HepG2 (cell line): ENCODE measurements around the gene HTR1E. TPM values are rescaled to one million over a fixed set of nuclear protein-coding genes. Genes with fewer than 3 reads are reported as not detected.

Experiments used
- ATAC-seq: fragments of 200-7000 bp; cut with Tn5 transposase; 3 replicates; pipeline ENCODE4 v1.9.1; 2020; ENCODE audit warnings: mild to moderate bottlenecking, moderate library complexity
- Bru-seq: library from RNA; stranded (reverse); fragments of 400-500 nt; gene quantifications from one replicate; lab custom pipeline; 2021; lab: Mats Ljungman, UMichigan
- BruChase-seq, 2 experiments: library from RNA; stranded (reverse); fragments of 400-500 nt; gene quantifications; one replicate each; lab custom pipeline; 2021; lab: Mats Ljungman, UMichigan
- BruUV-seq: library from RNA; stranded (reverse); fragments of 400-500 nt; replicated peaks from 2 replicates; lab custom pipeline; 2021; lab: Mats Ljungman, UMichigan
- CTCF ChIA-PET: fragments of 300-600 bp; formaldehyde crosslinking; extraction: SDS; loops from one replicate; lab custom pipeline; 2021; ENCODE audit warnings: low total read pairs, inconsistent platforms, low intra/inter-chr PET ratio; lab: Yijun Ruan, JAX
- POLR2A ChIA-PET: fragments of 350-600 bp; sonication (Branson Sonifier 250); formaldehyde crosslinking; loops from one replicate; lab custom pipeline; 2020; ENCODE audit warnings: antibody characterized with exemption, inconsistent platforms; lab: Yijun Ruan, JAX
- DNase-seq: peaks from one replicate; pipeline ENCODE4 v3.0.0-alpha.2; 2015; ENCODE audit warnings: low spot score
- FAIRE-seq: peaks from 3 replicates; lab custom pipeline; 2011; peaks lifted over from hg19 to GRCh38; lab: Jason Lieb, UNC
- H2AFZ ChIP-seq: one replicate; pipeline ENCODE4 v1.6.1; 2011; ENCODE audit warnings: low read length, inconsistent platforms
- H3K27ac ChIP-seq: fragments of 300-600 bp; 3 replicates; pipeline ENCODE4 v1.8.0; 2011; ENCODE audit warnings: mixed run types, mild to moderate bottlenecking, mixed read lengths, low read length, inconsistent platforms; ENCODE audit not compliant: insufficient read depth; ENCODE audit errors: extremely low read length
- H3K27me3 ChIP-seq, 2 experiments: fragments of 200-600 bp in 1 of 2; 2 replicates in 1 of 2; 3 replicates in 1 of 2; pipeline versions ENCODE4 v1.6.0 to v1.8.0; 2011; ENCODE audit warnings: low read length in 2 of 2, mild to moderate bottlenecking in 2 of 2, moderate library complexity in 2 of 2, inconsistent platforms in 1 of 2; ENCODE audit not compliant: insufficient read depth in 2 of 2, control insufficient read depth in 1 of 2
- H3K36me3 ChIP-seq, 2 experiments: fragments of 200-600 bp in 1 of 2; replicated peaks in 1 of 2; 2 replicates in 1 of 2; 3 replicates in 1 of 2; pipeline versions ENCODE4 v1.5.1 to v1.8.0; 2011; ENCODE audit warnings: low read length in 2 of 2, inconsistent platforms in 1 of 2; ENCODE audit not compliant: insufficient read depth in 2 of 2, control insufficient read depth in 1 of 2
- H3K4me1 ChIP-seq: 2 replicates; pipeline ENCODE4 v1.5.1; 2012; ENCODE audit warnings: low read length, inconsistent platforms; ENCODE audit not compliant: insufficient read depth
- H3K4me2 ChIP-seq: 2 replicates; pipeline ENCODE4 v1.6.0; 2011; ENCODE audit warnings: low read depth, low read length, inconsistent platforms
- H3K4me3 ChIP-seq, 3 experiments: fragments of 200-600 bp in 1 of 3; sonication (generic), shearing (Covaris generic) in 1 of 3; replicated peaks in 1 of 3; 2 replicates each; pipeline ENCODE4 v1.5.1; 2011 to 2016; ENCODE audit warnings: low read length in 3 of 3, inconsistent platforms in 2 of 3, low read depth in 2 of 3, mild to moderate bottlenecking in 2 of 3, control low read depth in 1 of 3, mixed read lengths in 1 of 3; ENCODE audit not compliant: insufficient read depth in 1 of 3
- H3K79me2 ChIP-seq: one replicate; pipeline ENCODE4 v1.6.1; 2011; ENCODE audit warnings: low read length, inconsistent platforms; ENCODE audit not compliant: insufficient read depth
- H3K9ac ChIP-seq: 2 replicates; pipeline ENCODE4 v1.6.0; 2011; ENCODE audit warnings: mild to moderate bottlenecking, low read depth, low read length, inconsistent platforms; ENCODE audit not compliant: insufficient read depth
- H3K9me3 ChIP-seq: 2 replicates; pipeline ENCODE4 v1.5.1; 2012; ENCODE audit warnings: mild to moderate bottlenecking, low read length
- H4K20me1 ChIP-seq: 2 replicates; pipeline ENCODE4 v1.6.0; 2011; ENCODE audit warnings: inconsistent platforms, mild to moderate bottlenecking, low read length, moderate library complexity; ENCODE audit not compliant: insufficient read depth
- AHDC1 ChIP-seq: sonication (generic); formaldehyde crosslinking; IDR thresholded peaks from 2 replicates; pipeline ENCODE4 v1.5.1; 2020; ENCODE audit warnings: mild to moderate bottlenecking, missing genetic modification reagents, borderline replicate concordance
- HNF4A ChIP-seq: sonication (generic); formaldehyde crosslinking; IDR thresholded peaks from 2 replicates; pipeline ENCODE4 v1.4.0; 2020; ENCODE audit warnings: missing genetic modification reagents
- MYPOP ChIP-seq: sonication (generic); formaldehyde crosslinking; IDR thresholded peaks from 2 replicates; pipeline ENCODE4 v1.8.1; 2023; ENCODE audit warnings: mild to moderate bottlenecking, moderate library complexity, missing genetic modification reagents
- RAD21 ChIP-seq: fragments of 450-650 bp; formaldehyde crosslinking; IDR thresholded peaks from 2 replicates; pipeline ENCODE4 v1.5.0; 2020; ENCODE audit warnings: mild to moderate bottlenecking
- TBX2 ChIP-seq: sonication (generic); formaldehyde crosslinking; IDR thresholded peaks from 2 replicates; pipeline ENCODE4 v1.5.0; 2020; ENCODE audit warnings: missing genetic modification reagents, mild to moderate bottlenecking, borderline replicate concordance
- ZNF317 ChIP-seq: sonication (generic); formaldehyde crosslinking; IDR thresholded peaks from 2 replicates; pipeline ENCODE4 v1.5.0; 2020; ENCODE audit warnings: mild to moderate bottlenecking, missing genetic modification reagents
- ZNF574 ChIP-seq: sonication (generic); formaldehyde crosslinking; IDR thresholded peaks from 2 replicates; pipeline ENCODE4 v1.4.0; 2020; ENCODE audit warnings: missing genetic modification reagents
- WGBS: methylation state at CpG from one replicate; pipeline ENCODE4 v1.1.6; 2017; ENCODE audit warnings: low lambda C conversion rate; 5-methylcytosine and 5-hydroxymethylcytosine counted together
- in situ Hi-C: cut with HindIII; loops from 2 replicates; pipeline ENCODE4 v1.10.0; 2017; ENCODE audit warnings: low pct_unique_long_range_greater_than_20kb; ENCODE audit not compliant: extremely low pct_ligation_motif_present
- intact Hi-C: fragments of 100-400 bp; cut with micrococcal nuclease; formaldehyde crosslinking; loops from one replicate; pipeline ENCODE4 v1.10.0; 2022; ENCODE audit not compliant: unreplicated experiment
- long read RNA-seq, 2 experiments: library from RNA in 1 of 2; library from polyadenylated mRNA in 1 of 2; stranded (forward) in 1 of 2; unstranded in 1 of 2; transcript quantifications; one replicate each; pipeline ENCODE4 v2.0.0, GENCODE V29; 2019 to 2022
- polyA minus RNA-seq, 3 experiments: library from RNA; depleted of rRNA, polyadenylated mRNA; stranded (reverse); fragments of >200 nt; gene quantifications; 2 replicates each; pipeline ENCODE4 v1.2.3, GENCODE V29; 2011; ENCODE audit warnings: low replicate concordance in 1 of 3
- polyA plus RNA-seq, 8 experiments: library from polyadenylated mRNA; depleted of rRNA in 3 of 8; stranded (reverse) in 7 of 8; unstranded in 1 of 8; fragments of >200 nt; fragmentation: Illumina TruSeq in 4 of 8; extraction: Trizol in 4 of 8; gene quantifications; 2 replicates each; pipeline versions ENCODE4 v1.2.1 to v1.2.3, GENCODE V29; 2011 to 2016; ENCODE audit warnings: low read depth in 4 of 8, missing spikeins in 1 of 8, mixed read lengths in 1 of 8; ENCODE audit not compliant: insufficient read depth in 1 of 8
- total RNA-seq, 5 experiments: library from RNA; depleted of rRNA; stranded (reverse); fragments of >200 nt; fragmentation: Illumina TruSeq; extraction: Trizol; gene quantifications; 2 replicates each; pipeline ENCODE4 v1.2.3, GENCODE V29; 2016; ENCODE audit warnings: low read depth in 1 of 5

HTR1E gene
- total RNA-seq (2016; rRNA removed; fragmentation: Illumina TruSeq; extraction: Trizol) (not detected in 2 replicates), polyA plus RNA-seq (2011; rRNA removed) (not detected in 2 replicates), polyA minus RNA-seq (2011; rRNA and poly(A)+ RNA removed; ENCODE audit: low replicate concordance) (not detected in 2 replicates), Bru-seq, nascent RNA (percentile 10 among the genes with signal in this experiment), BruChase-seq, experiment 1, labeled RNA remaining after a 6-hour chase (not detected), BruChase-seq, experiment 2, labeled RNA remaining after a 2-hour chase (percentile 9 among the genes with signal in this experiment)
- not detected in 2 replicates for total RNA-seq (2016; cell fraction: cytosol; rRNA removed; fragmentation: Illumina TruSeq; extraction: Trizol; ENCODE audit: low read depth)
- not detected in 2 replicates for total RNA-seq (2016; cell fraction: insoluble cytoplasmic fraction; rRNA removed; fragmentation: Illumina TruSeq; extraction: Trizol)
- total RNA-seq (2016; cell fraction: membrane; rRNA removed; fragmentation: Illumina TruSeq; extraction: Trizol) = not detected in 2 replicates
- not detected in 2 replicates for total RNA-seq (2016; cell fraction: nucleus; rRNA removed; fragmentation: Illumina TruSeq; extraction: Trizol)
- polyA plus RNA-seq (2011; cell fraction: cytosol; rRNA removed) = not detected in 2 replicates
- not detected in 2 replicates for polyA plus RNA-seq (2011; cell fraction: nucleus; rRNA removed)
- not detected in 2 replicates for polyA plus RNA-seq (2012)
- not detected in 2 replicates for polyA plus RNA-seq (2016; cell fraction: cytosol; fragmentation: Illumina TruSeq; extraction: Trizol; ENCODE audit: low read depth)
- not detected in 2 replicates for polyA plus RNA-seq (2016; cell fraction: insoluble cytoplasmic fraction; fragmentation: Illumina TruSeq; extraction: Trizol; ENCODE audit: low read depth)
- not detected in 2 replicates for polyA plus RNA-seq (2016; cell fraction: membrane; fragmentation: Illumina TruSeq; extraction: Trizol; ENCODE audit: low read depth)
- not detected in 2 replicates for polyA plus RNA-seq (2016; cell fraction: nucleus; fragmentation: Illumina TruSeq; extraction: Trizol; ENCODE audit: insufficient read depth, low read depth)
- not detected in 2 replicates for polyA minus RNA-seq (2011; cell fraction: cytosol; rRNA and poly(A)+ RNA removed)
- polyA minus RNA-seq (2011; cell fraction: nucleus; rRNA and poly(A)+ RNA removed) = not detected in 2 replicates
- long read RNA-seq, experiment 1 = 0 reads
- long read RNA-seq, experiment 2 = 0 reads

- Histone ChIP-seq H2AFZ (no peak within 1 kb of the TSS), H4K20me1 (no peaks in the 10 kb centered on the region), H3K36me3 (no peaks in the 10 kb centered on the region), H3K27ac (no peak within 1 kb of the TSS), H3K9ac (no peak within 1 kb of the TSS), H3K4me3 (peak within 1 kb of the TSS; percentile 14 to 67 (median 45); a peak in 5 of 6 replicates), H3K79me2 (no peaks in the 10 kb centered on the region), H3K4me2 (peak within 1 kb of the TSS; percentile 86), H3K27me3 (no peaks in the 10 kb centered on the region), H3K9me3 (no peaks in the 10 kb centered on the region), H3K4me1 (peaks cover 21% of the 10 kb centered on the region)
- intact Hi-C loops = loop anchor here (5.0 to 10.0 kb wide), 2 partner anchors 80 to 1183 kb away; no protein-coding TSS in a partner anchor
- DNase-seq (peak; percentile 42), ATAC-seq (peak; percentile 98), FAIRE-seq (peak; percentile 28)
- BruUV-seq = no TSS peak
- WGBS = under 1% methylated on average over 39 of the region's 55 CpGs
- POLR2A ChIA-PET = no interaction called here
- in situ Hi-C loops = no loop called here
- CTCF ChIA-PET = no interaction called here
- TF ChIP-seq RAD21 (CRISPR knock-in tag) (0 out of 2 replicates have a peak, but pooled peaks have one; percentile 41), HNF4A (CRISPR knock-in tag) (peak; percentile 58), AHDC1 (peak; percentile 51), ZNF574 (no peak), TBX2 (CRISPR knock-in tag) (peak; percentile 49; the same call in 1 of the 2 replicates), MYPOP (CRISPR knock-in tag) (peak; percentile 72; the same call in 1 of the 2 replicates), ZNF317 (CRISPR knock-in tag) (no peak)
Measured at GRCh38 chr6:86937219-86938079, at the start of gene HTR1E. Gene HTR1E (plus strand): TSS chr6:86937528. CDS start chr6:87015335, 77,807 bp downstream.
